Fibroblast of lung (primary cell): ENCODE measurements around the gene PHIP.

Experiments
- CTCF ChIP-seq, 2 donors: IDR thresholded peaks in 1 of 2; conservative IDR thresholded peaks in 1 of 2; 1 replicate in 1 of 2; 2 replicates in 1 of 2; pipeline ENCODE4 v1.5.1; 2011 to 2012; ENCODE audit warnings: low read length in 2 of 2, control low read depth in 1 of 2, inconsistent platforms in 1 of 2, low read depth in 1 of 2, mild to moderate bottlenecking in 1 of 2
- EZH2 ChIP-seq: IDR thresholded peaks from 2 replicates; pipeline ENCODE4 v1.5.1; 2012; ENCODE audit warnings: low read length, control low read depth, mild to moderate bottlenecking; ENCODE audit errors: missing control alignments

DNA sequence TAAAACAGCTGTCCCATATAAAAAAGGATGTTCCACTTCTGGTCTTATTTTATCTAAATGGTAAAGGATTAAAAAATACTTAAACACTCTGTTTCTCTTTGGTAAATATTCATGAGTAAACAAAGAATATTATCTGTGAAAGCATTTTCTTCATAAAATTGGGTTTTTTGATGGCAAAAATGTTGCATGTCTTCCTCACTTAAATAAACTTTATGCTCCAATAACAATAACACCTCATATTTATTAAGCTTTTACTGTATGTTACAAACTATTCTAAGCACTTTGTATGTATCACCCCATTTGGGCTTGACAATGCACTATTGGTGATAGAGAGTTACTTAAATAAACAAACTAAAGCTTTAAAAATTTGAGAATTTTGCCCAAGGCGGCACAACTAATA lies 91.9 kb downstream of the PHIP start:
- TF ChIP-seq CTCF (conservative IDR thresholded peaks at IDR 0.05 in 1 of 2, IDR thresholded peaks at IDR 0.05 in 1 of 2; ENCODE audit: low read depth in 1 of 2, low read length in 2 of 2) (no peak), EZH2 (no peak)
